Subcutaneous adipose tissue (tissue), 4 donors: ENCODE measurements around the gene MRPL36. TPM values are rescaled to one million over a fixed set of nuclear protein-coding genes. Genes with fewer than 3 reads are reported as not detected.

ENCODE experiments used
- CTCF ChIP-seq: fragments of 450-650 bp; IDR thresholded peaks from one replicate; pipeline ENCODE4 v1.5.1; 2016; ENCODE audit warnings: low read depth, mild to moderate bottlenecking, control low read depth, antibody characterized with exemption, moderate library complexity
- total RNA-seq, 4 donors: library from RNA; depleted of rRNA; stranded (reverse); fragments of >200 nt; gene quantifications; one replicate each; pipeline ENCODE4 v1.1.0, GENCODE V29; 2016

Gene MRPL36
- total RNA-seq, 4 donors from 2014 or later = 27.9 to 56.1 (median 42.7) TPM

GRCh38 chr5:1755321-1755949, 44.2 kb downstream of the MRPL36 start:
- TF ChIP-seq CTCF = no peak

- no peak for TF ChIP-seq CTCF
These were observed 45.0 kb downstream of the MRPL36 start for GRCh38 chr5:1754531-1755220.

GRCh38 chr5:1753490-1753889, 46.1 kb downstream of the MRPL36 start:
- no peak for TF ChIP-seq CTCF

GRCh38 chr5:1752881-1753280, 46.8 kb downstream of the MRPL36 start:
- no peak for TF ChIP-seq CTCF

- no peak for TF ChIP-seq CTCF
These were observed 47.5 kb downstream of the MRPL36 start for GRCh38 chr5:1751864-1752822.

- TF ChIP-seq CTCF = no peak
These were observed 48.4 kb downstream of the MRPL36 start for GRCh38 chr5:1751026-1751863.
